Stimulated activated CD8-positive, alpha-beta memory T cell treated with anti-CD3 and anti-CD28 coated beads, Interleukin-4, amount 100 ng/mL, for 48 hours (primary cell): Measurements from ENCODE around the gene CPSF4L.

Experiments used
- DNase-seq: peaks from one replicate; pipeline ENCODE4 v3.0.0-alpha.2; 2020

CPSF4L gene

DNA sequence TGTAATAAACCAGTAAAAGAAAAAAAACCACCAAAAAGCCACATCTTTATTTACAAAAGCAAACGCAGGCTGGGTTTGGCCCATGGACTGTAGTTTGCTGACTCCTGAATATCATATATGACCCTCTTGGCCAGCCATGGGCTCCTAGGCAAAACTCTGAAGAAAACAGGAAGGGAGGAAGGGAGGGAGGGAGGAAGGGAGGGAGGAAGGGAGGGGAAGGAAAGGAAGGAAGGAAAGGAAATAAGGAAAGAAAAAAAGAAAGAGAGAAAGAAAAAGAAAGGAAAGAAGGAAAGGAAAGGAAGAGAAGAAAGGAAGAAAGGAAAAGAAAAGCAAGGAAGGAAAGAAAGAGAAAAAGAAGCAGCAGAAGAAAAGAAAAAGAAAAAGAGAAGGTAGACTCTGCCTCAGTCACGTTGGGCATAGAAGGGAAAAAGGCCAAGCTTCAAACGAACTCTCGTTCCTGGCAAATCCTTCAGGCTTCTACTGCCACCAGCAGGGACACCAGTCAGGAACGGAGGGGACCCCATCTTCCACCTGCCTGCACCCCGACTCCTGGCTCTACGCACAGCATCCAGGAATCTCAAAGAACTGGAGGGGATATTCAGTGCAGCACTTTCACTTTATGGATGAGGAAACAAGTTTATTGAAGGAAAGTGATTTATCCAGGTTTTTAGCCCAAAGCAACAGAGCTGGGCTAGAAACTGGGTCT, 28.0 kb upstream of the CPSF4L start:
- DNase-seq = no peak

DNA sequence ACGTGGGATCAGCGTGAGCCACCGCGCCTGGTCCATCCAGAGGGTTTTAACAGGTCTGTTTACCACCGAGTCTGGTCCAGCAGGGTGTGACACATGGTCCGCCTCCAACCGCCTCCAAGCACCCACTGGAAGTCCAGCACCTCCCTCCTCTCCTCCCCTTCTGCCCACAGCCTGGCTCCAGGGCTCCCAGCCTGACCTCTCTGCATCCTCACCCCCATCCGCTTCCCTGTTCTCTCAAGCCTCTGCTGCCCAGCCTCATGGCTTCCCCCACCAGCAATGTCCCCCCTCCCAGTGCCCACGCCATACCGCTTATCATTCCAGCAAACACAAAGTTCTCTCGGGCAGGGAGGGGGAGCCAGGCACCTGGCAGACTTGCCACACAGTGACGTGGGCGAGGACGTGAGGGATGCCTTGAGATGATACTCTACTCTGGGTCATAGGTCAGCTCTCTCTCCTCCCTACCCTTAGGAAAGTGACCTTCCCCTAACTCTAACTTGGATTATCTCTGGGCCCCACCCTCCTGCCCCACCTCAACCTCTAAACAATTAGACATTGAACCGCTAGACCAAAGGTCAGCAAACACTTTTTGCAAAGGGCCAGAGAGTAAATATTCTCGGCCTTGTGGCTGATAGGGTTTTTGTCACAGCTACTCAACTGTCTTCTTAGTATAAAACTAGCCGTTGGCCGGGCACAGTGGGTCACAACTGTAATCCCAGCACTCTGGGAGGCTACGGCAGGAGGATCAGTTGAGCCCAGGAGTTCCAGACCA, 27.0 kb upstream of the CPSF4L start:
- DNase-seq = no peak

DNA sequence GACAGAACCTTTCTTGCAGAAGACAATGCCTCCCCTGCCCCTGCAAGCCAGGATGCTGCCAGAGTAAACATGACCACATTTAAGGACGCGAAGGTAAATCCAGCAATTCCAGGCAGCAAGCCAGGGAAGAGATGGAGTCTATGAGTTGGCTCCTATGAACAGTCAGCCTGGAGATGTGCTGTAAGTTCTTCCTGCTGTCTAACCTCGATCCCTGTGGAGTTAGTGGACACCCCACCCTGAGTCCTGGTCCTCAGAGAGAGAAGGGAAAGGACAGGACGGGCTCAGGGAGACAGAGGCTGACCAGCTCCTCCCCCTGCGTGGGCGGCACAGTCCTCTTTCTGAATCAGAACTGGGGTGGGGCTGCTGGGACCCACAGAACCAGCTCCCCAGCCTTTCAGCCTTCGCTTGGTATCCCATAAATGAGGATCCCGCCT, 25.2 kb upstream of the CPSF4L start:
- no peak for DNase-seq

DNA sequence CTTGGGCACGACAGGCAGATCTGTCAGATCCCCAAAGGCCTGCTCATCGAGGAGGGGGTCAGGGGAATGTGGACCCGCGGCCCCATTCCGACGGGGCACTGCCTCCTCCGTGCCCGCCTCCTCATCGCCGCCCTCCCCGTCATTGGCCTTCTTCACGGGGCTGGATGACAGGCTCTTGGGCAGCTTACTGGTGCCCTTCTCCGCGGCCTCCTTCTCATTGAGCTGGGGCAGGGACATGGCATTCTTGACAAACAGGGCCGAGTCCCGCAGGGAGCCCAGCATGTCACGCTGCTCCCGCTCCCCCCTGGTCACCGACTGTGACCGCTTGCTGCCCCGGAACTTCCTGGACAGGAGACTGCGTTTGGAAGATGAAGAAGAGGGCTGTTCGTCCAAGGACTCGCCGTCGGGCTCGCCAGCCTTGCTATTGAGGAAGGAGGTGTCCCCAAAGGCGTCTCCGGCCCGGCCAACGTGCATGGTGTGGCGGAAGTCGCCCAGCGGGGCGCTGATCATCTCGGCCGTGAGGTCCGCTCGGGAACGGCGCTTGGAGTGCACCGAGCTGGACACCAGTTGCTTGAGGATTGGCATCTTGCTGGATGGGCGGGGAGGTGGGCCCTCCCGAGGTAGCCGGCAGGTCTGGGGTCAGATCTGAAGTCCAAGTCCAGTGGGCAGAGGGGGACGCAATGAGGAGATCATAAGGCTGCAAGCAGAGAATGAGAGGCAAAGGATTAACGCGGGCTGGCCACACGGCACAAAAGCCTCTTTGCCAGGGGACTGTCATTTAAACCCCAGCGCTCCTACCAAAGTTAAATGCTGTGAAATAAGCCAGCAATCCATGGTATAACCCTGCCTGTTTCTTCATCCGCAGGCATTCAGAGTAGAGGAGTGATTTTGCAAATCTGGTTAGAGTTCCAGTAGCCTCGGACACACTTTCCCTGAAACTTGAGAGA, 24.5 kb upstream of the CPSF4L start:
- DNase-seq = no peak

DNA sequence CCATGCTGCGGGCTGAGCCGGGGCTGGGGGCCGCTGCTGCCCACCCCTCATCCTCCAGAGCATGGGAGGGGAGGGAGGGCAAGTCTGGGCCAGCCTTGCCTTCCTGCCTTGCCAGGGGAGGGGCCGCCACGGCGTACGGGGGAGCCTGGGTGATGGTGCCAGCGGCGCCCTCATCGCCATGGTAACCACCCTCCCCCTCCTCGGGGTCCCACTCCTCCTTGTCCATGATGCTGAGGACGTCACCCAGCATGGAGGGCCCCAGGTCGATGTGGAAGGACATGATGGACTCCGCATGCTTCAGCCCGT, 23.9 kb upstream of the CPSF4L start:
- DNase-seq = no peak

DNA sequence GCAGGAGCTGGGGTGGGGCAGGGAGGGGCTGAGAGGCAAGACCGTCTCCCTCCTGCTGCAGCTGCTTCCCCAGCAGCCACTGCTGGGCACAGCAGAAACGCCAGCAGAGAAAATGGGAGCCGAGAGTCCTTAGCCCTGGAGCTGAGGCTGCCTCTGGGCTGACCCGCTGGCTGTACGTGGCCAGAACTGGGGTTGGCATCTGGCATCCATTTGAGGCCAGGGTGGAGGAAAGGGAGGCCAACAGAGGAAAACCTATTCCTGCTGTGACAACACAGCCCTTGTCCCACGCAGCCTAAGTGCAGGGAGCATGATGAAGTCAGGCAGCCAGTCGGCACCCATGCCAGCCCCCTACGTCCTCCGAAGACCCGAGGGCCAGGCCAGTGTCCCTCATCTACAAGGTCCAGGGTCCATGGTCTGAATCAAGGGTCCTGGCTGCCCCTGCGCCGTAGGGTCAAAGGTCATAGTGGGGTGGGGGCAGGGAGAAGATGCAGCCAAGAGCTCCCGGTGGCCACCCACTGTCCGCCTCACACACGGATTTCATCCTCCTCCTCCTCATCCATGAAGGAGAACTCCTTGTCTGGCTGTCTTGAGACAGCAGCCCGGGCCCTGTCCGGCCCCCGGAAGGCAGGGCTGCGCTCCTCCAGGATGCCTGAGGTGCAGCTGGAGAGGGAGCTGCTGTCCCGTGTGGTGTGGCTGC, 23.4 kb upstream of the CPSF4L start:
- DNase-seq = no peak

DNA sequence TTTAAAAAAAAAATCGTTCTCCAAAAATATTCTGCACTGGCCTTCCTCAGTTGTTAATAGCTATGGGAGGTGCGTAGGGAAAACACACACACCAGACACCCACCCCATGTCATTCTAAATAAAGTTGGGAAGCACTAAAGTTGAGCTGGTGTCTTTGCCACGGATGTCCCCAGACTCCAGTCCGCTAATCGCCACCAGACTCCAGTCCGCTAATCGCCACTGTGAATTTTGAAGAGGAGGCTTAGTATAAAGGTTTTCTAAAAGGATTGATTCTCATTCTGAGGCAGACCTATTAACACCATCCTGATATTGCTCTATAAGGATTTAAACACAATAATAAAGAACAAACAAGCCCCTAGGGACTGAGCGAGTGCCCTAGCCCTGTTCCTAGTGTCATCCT, 22.7 kb upstream of the CPSF4L start:
- DNase-seq = no peak

DNA sequence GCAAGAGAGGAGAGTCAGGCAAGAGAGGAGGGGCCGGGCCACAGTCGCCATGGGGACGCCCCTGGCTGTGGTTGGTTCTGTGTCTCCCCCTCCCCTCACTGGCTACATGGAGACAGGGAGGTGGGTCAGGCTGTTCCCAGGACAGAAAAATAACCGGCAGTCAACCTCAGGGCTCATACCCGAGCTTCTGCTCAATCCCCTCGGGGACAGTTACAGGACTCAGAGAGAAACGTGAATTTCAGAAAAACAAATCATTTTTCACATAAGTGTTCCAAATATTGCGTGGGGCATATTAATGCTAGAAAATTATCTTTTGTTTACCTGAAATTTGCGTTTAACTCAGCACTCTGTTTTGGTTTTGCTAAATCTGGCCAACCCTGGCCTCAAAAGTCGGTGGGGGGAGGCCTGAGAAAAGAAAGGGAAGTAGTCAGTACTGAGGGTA, 22.2 kb upstream of the CPSF4L start:
- no peak for DNase-seq

DNA sequence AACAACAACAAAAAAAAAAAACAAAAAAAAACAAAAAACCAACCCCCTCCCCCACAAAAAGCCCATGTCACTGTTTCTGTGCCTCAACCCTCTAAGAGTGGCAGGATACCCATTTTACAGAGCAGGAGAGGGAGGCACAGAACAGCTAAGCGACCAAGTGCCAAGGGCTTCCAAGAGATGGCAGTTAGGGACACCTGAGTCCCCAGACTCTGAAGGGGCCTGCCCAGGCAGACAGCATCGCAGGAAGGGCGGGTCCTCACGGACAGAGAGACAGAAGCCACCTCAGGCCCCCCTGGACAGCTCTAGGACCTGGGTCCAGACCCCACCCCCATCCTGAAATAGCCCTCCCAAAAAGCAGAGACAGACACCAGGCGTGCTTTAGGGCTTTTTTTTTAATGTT, 21.6 kb upstream of the CPSF4L start:
- DNase-seq = no peak

DNA sequence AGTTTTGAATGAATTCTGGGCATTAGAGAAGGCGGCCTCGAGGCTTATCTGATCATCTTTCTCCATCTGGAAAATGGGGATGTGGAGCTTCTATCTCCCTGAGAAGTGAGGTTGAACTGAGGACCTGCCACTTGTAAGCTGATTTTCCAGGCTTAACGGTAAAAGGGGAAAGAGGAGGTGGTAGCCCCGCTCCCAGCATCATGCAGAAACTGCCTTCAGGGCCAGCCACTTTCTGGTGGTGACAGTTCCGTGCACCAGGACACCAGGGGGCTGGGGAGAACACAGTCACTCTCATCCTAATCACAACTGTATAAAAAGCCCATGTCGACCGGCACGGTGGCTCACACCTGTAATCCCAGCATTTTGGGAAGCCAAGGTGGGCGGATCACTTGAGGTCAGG, 20.9 kb upstream of the CPSF4L start:
- no peak for DNase-seq

DNA sequence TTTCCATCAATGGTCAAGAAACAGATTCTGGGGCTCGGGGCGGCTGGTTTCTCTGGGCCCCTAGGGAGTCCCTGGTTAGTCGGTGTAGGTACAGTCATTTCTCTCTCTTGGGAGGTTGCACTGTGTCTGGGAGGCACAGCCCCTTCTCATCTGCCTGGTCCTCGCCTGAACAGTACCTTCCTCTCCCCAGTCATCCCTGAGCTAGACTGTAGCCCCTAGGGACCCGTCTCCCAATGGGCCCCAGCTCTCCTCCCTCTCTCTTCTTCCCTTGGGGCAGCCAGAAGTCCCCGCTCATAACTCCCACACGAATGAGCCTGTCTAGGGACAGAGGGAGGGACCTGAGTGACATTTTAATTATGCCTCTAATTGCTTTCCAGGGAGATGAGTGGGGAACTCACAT, 20.2 kb upstream of the CPSF4L start:
- DNase-seq = no peak

DNA sequence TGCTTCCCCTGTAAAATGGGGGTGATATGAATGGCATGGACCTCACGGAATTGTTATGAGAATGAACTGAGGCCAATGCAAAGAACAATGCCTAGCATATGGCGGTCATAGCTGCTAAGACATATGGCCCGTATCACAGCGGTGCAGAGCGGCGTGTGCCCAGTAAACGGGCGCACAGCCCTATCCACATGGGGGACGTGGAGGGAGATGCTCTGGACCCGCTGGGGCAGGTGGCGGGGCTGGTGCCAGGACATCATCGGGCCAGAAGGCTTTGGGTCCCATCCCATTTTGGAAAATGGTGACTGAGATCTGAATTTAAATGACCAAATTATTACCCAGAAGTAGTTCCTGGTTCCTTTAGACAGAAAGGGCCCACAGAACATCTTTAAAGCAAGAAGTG, 18.5 kb upstream of the CPSF4L start:
- DNase-seq = no peak

DNA sequence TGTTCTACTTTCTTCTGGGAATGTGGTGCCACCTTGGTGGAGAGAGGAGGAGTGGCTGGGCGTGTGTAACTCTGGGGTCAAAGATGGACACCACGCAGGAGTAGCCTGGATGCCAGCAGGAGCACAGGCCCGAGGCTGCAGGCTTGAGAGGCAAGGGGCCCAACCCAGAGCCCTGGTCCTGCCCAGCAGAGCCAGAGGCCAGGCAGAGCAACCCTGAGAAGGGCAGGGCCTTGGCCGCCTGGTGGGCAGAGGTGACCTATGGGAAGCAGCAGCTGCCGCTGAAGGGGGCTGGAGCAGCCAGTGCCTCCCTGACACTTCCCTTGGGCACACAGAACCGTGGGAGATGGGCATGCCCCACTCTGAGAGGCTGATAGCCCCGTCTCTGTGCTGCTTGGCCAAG, 18.0 kb upstream of the CPSF4L start:
- no peak for DNase-seq

DNA sequence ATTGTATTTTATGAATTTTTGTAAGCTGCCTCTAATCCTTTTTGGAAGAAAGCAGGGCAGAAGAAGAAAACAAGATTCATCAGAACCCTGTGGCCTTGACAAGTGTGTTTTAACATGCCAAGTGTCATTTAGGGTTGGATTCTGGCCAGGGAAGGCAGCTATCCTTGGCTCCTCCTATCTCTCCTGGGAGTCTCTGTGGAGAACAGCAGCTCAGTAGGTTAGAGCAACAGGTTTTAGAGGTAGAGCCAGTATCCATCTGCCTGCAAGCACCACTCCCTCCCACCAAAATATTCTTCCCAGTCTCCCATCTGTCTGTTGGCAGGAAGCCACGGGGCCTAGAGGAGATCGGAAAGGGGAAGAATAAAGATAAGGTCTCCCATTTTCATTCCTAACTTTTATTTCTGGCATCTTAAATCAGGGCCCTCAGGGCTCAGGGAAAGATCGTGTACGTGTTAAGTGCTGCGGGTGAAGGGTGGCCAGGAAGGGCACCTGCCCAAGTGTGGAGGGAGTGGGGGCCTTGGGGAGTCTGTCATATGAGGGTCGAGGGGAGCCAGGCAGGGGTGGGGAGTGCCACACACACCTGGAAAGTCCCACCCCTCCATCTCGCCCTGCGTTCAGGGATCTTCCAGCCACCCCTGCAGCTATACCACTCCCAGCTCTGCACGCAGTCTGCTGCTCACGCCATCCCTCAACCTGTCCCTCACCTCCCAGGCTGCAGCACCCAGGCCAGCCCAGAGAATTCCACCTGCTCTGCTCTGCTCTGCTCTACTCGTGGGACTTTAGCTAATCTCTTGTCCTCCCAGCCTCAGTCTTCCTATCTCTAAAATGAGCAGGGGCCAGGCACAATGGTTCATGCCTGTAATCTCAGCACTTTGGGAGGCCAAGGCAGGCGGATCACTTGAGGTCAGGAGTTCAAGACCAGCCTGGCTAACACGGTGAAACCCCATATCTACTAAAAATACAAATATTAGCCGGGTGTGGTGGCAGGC, 17.1 kb upstream of the CPSF4L start:
- DNase-seq = no peak

DNA sequence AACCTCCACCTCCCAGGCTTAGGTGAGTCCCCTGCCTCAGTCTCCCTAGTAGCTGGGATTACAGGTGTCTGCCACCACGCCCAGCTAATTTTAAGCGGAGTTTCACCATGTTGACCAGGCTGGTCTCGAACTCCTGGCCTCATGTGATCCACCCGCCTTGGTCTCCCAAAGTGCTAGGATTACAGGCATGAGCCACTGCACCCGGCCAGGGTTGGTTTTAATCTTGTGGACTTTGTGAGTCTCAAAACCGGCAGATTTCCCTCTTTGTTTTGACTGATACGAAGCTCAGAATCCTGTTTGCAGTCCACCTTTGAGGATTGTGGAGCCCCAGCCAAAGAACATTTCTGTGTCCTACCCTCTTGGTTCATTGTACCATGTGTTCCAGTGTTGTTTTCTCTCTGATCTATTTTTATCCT, 16.4 kb upstream of the CPSF4L start:
- DNase-seq = no peak

DNA sequence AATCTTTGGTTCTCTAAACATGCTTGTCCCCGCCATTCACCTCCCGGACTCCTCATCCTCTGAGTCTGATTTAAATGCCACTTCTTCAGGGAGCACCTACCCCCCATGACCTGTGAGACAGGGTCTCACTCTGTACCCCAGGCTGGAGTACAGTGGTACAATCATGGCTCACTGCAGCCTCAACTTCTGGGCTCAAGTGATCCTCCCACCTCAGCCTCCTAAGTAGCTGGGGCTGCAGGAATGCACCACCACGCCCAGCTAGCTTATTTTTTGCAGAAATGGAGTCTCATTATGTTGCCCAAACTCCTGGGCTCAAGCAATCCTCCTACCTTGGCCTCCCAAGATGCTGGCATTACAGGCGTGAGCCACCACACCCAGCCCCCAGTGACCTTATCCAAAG, 12.8 kb upstream of the CPSF4L start:
- no peak for DNase-seq

DNA sequence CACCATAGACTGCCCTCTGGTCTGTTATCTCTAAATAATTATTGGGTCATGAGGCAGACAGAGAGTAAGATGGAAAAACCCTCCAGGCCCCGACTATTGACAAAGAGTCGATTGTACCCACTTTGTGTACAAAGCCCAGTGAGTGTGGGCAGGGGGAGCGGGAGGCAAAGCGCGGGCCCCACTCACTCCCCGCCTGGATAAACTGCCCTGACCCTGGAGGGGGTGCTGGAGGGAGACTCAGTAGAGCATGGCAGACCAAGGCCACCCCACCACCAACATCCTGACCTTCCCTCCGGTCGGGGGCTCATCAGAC, 11.2 kb upstream of the CPSF4L start:
- no peak for DNase-seq

DNA sequence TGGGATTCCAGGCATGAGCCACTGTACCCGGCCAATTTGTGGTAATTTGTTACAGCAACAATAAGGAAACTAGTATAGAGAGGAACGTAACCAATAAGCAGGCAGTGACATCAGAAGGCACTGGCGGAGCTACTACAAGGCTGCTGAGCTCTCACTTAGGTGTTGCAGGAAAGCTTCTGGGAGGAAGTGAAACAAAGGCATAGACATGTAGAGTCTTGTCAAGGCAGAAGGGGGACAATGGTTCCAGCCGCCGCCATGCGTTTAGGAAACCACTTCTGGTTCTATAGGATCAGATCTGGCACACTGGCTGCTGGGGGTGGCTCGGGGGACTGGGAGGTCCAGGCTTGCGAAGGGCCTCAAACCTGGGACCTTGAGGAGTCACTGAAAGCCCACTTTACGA, 9.4 kb upstream of the CPSF4L start:
- DNase-seq = no peak

DNA sequence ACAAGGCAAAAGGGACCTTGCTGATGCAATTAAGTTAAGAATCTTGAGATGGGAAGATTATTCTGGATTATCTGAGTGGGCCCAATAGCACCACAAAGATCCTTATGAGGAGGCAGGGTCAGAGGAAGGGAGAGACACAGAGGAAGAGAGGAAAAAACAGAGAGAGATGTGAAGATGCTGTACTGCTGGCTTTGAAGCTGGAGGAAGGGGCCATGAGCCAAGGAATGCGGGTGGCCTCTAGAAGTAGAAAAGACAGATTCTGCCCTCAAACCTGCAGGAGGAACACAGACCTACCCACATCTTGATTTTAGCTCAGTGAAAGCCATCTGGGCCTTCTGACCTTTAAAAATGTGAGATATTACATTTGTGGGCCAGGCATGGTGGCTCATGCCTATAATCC, 8.1 kb upstream of the CPSF4L start:
- DNase-seq = no peak

DNA sequence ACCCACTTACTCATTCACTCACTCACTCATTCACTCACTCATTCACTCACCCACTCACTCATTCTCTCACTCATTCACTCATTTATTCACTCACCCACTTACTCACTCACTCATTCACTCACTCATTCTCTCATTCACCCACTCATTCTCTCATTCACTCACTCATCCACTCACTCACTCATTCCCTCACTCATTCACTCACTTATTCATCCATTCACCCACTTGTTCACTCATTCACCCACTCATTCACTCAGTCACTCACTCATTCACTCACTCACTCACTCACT, 7.6 kb upstream of the CPSF4L start:
- no peak for DNase-seq

DNA sequence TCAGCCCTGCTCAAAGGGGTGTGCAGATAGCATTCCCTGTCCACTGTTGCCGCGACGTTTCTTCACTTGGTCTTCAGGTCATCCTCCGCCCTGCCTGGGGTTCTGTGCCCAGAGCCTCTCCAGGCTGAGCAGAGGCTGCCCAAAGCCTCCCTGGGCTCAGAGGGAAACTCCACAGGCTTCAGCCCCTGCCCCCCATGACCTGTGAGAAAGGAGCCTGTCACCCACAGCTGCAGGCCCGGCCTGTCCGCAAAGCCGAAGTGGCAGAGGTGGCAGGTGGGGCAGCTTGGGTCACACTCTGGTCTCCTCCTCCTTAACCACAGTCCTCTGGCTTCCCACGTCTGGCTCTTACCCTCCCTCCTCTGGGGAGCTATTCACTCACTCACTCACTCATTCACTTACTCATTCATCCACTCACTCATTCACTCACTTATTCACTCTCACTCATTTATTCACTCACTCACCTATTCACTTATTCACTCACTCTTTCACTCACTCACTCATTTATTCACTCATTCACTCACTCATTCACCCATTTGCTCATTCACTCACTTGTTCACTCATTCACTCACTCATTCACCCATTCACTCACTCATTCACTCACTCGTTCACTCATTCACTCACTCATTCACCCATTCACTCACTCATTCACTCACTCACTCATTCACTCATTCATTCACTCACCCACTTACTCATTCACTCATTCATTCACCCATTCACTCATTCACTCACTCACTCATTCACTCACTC, 7.1 kb upstream of the CPSF4L start:
- no peak for DNase-seq
